AG09319 (cell line): Measurements from ENCODE around the gene NHLRC4.

ENCODE experiments used
- DNase-seq: peaks from one replicate; pipeline ENCODE4 v3.0.0-alpha.2; 2010; ENCODE audit warnings: low read depth; ENCODE audit errors: extremely low read depth
- TF ChIP-seq, protein P1 (sequence below): IDR thresholded peaks from 2 replicates; pipeline ENCODE4 v1.5.1; 2011; ENCODE audit warnings: low read depth, mild to moderate bottlenecking, inconsistent platforms, low read length, moderate library complexity

NHLRC4 gene, protein sequence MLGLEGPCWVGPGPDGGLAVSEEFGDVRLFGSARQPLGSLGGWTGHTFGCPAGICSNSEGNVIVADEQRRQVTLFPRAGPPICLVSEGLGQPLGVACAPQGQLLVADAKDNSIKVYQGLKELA

GRCh38 chr16:566475-567372 is at the start of gene NHLRC4:
TSS of gene NHLRC4 (plus strand) at chr16:567005. CDS start at chr16:568048, 1,043 bp downstream.
- DNase-seq, result no peak
- TF ChIP-seq, protein P1, sequence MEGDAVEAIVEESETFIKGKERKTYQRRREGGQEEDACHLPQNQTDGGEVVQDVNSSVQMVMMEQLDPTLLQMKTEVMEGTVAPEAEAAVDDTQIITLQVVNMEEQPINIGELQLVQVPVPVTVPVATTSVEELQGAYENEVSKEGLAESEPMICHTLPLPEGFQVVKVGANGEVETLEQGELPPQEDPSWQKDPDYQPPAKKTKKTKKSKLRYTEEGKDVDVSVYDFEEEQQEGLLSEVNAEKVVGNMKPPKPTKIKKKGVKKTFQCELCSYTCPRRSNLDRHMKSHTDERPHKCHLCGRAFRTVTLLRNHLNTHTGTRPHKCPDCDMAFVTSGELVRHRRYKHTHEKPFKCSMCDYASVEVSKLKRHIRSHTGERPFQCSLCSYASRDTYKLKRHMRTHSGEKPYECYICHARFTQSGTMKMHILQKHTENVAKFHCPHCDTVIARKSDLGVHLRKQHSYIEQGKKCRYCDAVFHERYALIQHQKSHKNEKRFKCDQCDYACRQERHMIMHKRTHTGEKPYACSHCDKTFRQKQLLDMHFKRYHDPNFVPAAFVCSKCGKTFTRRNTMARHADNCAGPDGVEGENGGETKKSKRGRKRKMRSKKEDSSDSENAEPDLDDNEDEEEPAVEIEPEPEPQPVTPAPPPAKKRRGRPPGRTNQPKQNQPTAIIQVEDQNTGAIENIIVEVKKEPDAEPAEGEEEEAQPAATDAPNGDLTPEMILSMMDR, result no peak

- TF ChIP-seq, protein P1, result no peak
- no peak for DNase-seq
Measured at GRCh38 chr16:518858-519257, 47.9 kb upstream of the NHLRC4 start.

DNA sequence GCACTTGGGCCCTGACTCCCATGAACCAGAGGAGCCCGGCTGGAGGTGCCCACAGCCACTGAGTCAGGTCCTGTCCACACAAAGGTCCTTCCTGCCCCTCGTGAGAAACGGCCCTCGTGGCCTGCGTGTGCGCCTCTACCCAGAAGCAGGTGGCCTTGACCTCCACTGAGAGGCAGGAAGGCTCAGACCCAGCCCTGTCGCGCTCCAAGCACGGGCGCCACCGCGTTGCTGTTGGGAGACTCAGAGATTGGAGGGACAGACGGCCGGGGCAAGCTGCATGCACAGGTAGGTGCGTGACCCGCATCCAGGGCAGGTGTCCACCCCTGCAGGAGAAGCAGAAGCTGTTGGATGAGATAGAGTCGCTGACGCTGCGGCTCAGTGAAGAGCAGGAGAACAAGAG is 47.4 kb upstream of the NHLRC4 start:
- TF ChIP-seq, protein P1, result no peak
- DNase-seq, result no peak

DNA sequence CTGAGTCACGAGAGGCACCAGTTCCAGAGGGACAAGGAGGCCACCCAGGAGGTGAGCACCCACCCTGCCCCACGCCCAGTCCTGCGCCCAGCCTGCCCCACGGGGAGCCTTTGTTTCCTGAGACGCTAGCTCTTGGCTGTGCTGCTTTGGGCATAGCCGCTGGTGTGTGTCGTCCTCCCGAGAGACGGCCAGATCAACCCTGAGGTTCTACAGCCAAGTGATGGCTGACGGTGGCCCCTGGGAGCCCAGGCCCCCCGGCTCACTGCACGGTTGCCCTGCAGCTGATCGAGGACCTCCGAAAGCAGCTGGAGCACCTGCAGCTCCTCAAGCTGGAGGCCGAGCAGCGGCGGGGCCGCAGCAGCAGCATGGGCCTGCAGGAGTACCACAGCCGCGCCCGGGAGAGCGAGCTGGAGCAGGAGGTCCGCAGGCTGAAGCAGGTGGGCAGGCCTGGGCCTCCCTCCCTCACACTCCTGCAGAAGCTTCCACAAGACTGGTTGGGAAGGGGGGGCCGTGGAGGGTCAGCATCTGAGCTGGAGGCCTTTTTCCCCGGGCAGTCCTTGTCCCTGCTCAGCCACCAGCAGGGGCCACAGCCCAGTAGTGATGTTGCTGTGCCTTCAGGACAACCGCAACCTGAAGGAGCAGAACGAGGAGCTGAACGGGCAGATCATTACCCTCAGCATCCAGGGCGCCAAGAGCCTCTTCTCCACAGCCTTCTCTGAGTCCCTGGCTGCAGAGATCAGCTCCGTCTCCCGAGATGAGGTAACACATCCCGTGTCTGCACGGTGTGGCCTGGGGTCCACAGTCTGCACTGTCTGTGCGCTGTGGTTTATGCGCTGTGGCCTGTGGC is 46.7 kb upstream of the NHLRC4 start:
- no peak for DNase-seq
- TF ChIP-seq, protein P1, result no peak

GRCh38 chr16:520847-521246 is 46.0 kb upstream of the NHLRC4 start:
- TF ChIP-seq, protein P1, result no peak
- no peak for DNase-seq

- TF ChIP-seq, protein P1, result no peak
- DNase-seq, result no peak
Measured at GRCh38 chr16:521381-522210, 45.2 kb upstream of the NHLRC4 start.
